Activated naive CD8-positive, alpha-beta T cell (primary cell): Measurements from ENCODE around the gene SPDYE2B.
"Not testable (repeated sequence)": the region's sequence is repeated elsewhere in the genome, so short reads cannot be mapped to it uniquely, and the experiment has no call there.

Experiments
- H3K27ac Mint-ChIP-seq: one replicate; pipeline ENCODE4 v1.8.0; 2021; ENCODE audit warnings: mixed read lengths
- H3K27me3 Mint-ChIP-seq: one replicate; pipeline ENCODE4 v1.8.0; 2021; ENCODE audit warnings: mixed read lengths
- H3K36me3 Mint-ChIP-seq: one replicate; pipeline ENCODE4 v1.8.0; 2021; ENCODE audit warnings: mixed read lengths
- H3K4me1 Mint-ChIP-seq: one replicate; pipeline ENCODE4 v1.8.0; 2021; ENCODE audit warnings: low read depth, mixed read lengths
- H3K4me3 Mint-ChIP-seq: one replicate; pipeline ENCODE4 v1.8.0; 2021; ENCODE audit warnings: mild to moderate bottlenecking, mixed read lengths
- H3K9me3 Mint-ChIP-seq: one replicate; pipeline ENCODE4 v1.8.0; 2021; ENCODE audit warnings: low read depth, mixed read lengths

The SPDYE2B gene

DNA sequence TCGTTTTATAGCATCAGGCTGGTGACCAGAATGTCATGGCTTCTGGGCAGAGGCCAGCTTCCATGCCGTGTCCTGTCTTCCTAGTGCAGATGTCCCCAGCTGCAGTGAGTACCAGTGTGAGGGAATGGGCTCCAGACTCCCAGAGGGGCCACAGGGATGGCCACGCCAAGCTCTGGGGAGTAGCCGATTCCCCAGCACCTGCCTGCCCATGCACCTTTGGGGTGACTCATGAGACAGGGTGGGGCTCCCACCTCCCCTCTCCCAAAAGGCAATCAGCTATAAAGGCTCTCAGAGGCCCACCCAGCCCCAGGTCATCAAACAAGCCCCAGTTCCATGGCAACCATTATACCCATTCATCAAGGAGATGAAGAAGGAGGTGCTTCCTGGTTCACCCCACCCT is at the start of gene SPDYE2B:
TSS of gene SPDYE2B (plus strand) at position 396 of the 400 bp plus-strand sequence. CDS start 2,030 bp downstream, outside the sequence.
- H3K9me3 Mint-ChIP-seq, H3K4me1 Mint-ChIP-seq, H3K27ac Mint-ChIP-seq, H3K36me3 Mint-ChIP-seq, H3K27me3 Mint-ChIP-seq, H3K4me3 Mint-ChIP-seq: not testable (repeated sequence)

DNA sequence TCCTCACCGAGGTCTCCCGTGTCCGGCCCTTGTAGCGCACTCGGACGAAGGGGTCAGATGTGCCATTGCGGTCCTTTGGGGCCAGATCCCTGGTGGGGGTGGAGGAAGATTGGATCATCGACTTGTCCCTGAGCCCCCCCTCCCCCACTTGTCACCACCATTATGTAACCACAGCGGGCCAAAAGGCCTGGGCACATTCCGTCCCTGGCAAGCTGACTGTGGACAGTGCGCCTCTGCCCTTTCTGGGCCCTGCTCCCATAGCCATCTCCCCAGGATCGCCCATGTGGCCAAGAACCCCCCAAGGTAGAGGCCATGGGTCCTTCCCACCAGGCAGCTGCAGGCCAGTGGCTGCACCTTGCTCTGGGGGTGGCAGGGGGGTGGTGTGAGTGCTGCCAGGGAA is 47.8 kb upstream of the SPDYE2B start:
- H3K9me3 Mint-ChIP-seq, H3K4me3 Mint-ChIP-seq, H3K27me3 Mint-ChIP-seq, H3K36me3 Mint-ChIP-seq, H3K27ac Mint-ChIP-seq, H3K4me1 Mint-ChIP-seq: not testable (repeated sequence)

DNA sequence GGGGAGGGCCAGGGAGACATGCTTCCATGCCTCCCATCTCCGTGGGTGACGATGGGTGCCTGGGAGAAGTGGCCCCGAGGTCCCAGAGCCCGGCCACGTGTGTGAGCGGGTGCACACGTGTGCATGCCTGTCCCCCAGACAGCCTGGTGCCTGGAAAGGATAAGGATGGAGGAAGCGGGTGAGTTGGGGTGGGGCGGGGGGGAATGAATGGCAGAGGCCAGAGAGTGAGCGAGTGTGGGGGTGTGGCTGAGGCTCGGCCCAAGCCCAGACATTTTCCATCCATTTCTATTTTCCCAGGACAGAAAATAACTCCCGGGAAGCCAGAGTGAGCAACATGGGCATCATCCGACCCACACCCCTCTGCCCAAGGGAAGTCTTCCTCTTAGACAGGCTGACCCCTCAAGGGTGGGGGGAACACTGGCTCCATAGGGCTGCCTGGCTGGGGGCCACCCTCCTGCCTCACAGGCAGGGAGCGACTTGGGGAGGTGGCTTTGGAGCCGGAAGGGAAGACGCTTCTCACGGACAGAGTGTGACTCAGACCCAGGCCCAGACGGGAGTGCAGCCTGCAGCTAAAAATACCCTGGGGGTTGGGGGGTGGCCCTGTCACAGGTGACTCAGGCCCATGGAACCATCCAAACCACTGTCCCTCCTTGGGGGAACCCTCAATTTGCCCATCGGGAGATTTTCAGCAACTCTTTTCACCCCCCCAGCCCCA is 45.5 kb upstream of the SPDYE2B start:
- H3K4me3 Mint-ChIP-seq, H3K36me3 Mint-ChIP-seq, H3K4me1 Mint-ChIP-seq, H3K27ac Mint-ChIP-seq, H3K27me3 Mint-ChIP-seq, H3K9me3 Mint-ChIP-seq: not testable (repeated sequence)

DNA sequence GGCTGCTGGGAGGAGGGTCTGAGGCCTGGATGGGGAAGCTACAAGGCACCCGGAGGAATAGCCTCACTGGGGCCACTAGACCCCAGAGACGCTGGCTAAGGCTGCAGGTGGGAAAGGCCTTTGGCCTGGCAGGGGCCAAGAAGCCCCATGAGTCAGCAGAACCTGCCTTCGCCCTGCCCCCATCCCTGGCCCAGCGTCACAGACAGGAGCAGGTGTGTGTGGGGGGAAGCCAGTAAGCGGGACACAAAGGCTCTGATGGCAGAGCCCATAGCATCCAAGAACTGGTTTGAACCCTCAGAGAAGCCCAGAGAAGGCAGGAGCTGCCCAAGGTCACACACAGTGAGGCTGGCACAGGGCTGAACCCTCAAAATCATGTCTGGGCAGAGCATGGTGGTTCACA is 43.3 kb upstream of the SPDYE2B start:
- not testable (repeated sequence) for H3K4me3 Mint-ChIP-seq, H3K9me3 Mint-ChIP-seq, H3K36me3 Mint-ChIP-seq, H3K27me3 Mint-ChIP-seq, H3K27ac Mint-ChIP-seq, H3K4me1 Mint-ChIP-seq

GRCh38 chr7:102609734-102610133 is 40.4 kb upstream of the SPDYE2B start:
- not testable (repeated sequence) for H3K4me3 Mint-ChIP-seq, H3K9me3 Mint-ChIP-seq, H3K36me3 Mint-ChIP-seq

GRCh38 chr7:102610441-102610840 is 39.7 kb upstream of the SPDYE2B start:
- H3K4me1 Mint-ChIP-seq, H3K27ac Mint-ChIP-seq, H3K4me3 Mint-ChIP-seq, H3K36me3 Mint-ChIP-seq, H3K9me3 Mint-ChIP-seq, H3K27me3 Mint-ChIP-seq: not testable (repeated sequence)

More at GRCh38 chr7:102609734-102610133, 40.4 kb upstream of the SPDYE2B start:
- H3K4me1 Mint-ChIP-seq, H3K27ac Mint-ChIP-seq, H3K27me3 Mint-ChIP-seq: not testable (repeated sequence)

- H3K4me3 Mint-ChIP-seq, H3K4me1 Mint-ChIP-seq, H3K27me3 Mint-ChIP-seq, H3K27ac Mint-ChIP-seq, H3K36me3 Mint-ChIP-seq, H3K9me3 Mint-ChIP-seq: not testable (repeated sequence)
Observed at GRCh38 chr7:102611013-102611674, 39.0 kb upstream of the SPDYE2B start.

DNA sequence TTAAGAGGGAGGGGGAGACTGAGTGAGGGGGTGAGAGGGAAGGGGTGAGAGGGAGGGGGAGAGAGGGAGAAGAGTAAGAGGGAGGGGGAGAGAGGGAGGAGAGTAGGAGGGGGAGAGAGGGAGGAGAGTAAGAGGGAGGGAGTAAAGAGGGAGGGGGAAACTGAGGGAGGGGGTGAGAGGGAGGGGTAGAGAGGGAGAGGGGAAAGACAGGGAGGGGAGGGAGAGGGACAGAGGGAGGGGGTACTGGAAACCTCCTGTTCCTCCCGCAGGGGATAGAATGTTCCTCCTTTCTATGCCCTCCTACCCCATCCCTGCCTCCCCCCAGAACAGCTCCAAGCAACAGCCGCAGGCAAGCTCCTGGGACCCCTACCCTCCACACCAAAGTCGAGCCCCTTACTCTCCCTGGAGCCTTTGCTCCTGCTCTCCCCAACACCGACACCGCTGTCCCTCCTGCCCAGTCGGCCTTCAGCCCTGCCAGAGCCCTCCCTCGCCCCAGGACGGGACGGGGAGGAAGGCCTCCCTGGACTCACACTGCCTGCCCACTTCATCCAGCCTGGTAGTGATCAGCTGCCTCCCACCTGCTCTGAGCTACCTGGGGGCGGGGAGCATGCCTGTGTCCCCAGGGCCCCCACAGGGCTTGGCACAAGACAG is 38.3 kb upstream of the SPDYE2B start:
- H3K9me3 Mint-ChIP-seq, H3K36me3 Mint-ChIP-seq, H3K27ac Mint-ChIP-seq, H3K4me1 Mint-ChIP-seq, H3K27me3 Mint-ChIP-seq, H3K4me3 Mint-ChIP-seq: not testable (repeated sequence)

DNA sequence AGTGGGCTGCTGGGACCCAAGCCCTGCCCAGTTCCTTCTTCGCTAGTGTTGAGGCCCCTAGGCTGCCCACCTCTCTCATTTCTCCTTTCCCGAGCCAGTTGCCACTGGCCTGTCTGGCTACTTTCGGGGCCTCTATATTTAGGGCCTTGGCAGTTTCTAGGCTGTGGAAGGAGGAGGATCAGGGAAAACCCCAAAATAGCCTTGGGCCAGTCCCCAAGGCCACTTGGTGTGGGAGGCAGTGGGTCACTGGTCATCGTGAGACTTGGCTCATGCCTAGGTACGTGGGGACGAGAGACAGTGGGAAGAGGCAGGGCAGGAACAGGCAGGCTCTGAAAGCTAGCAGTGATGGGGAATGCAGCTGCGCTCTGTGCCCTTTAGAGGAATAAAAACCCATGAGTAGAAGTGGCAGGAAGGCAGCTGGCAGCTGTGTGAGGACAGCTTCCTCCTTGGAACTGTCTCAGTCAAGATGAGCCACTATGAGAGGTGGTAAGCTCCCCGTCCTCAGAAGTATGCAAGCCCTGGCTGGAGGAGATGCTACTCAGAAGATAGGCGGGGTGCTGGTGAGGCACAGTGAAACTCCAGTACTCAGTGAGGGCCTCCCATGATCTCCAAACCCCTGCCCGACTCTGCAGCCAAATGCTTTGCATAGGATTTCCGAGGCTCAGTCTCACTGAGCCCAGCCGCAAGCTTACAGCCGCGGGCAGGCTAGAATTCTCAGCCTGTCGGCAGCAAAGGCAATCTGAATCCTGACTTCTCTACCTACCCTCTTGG is 36.4 kb upstream of the SPDYE2B start:
- H3K36me3 Mint-ChIP-seq: not testable (repeated sequence)

GRCh38 chr7:102614346-102614697 is 35.8 kb upstream of the SPDYE2B start:
- H3K4me3 Mint-ChIP-seq, H3K27ac Mint-ChIP-seq, H3K4me1 Mint-ChIP-seq, H3K36me3 Mint-ChIP-seq, H3K9me3 Mint-ChIP-seq, H3K27me3 Mint-ChIP-seq: not testable (repeated sequence)

More for the DNA sequence above, 36.4 kb upstream of the SPDYE2B start:
- not testable (repeated sequence) for H3K4me3 Mint-ChIP-seq, H3K27ac Mint-ChIP-seq, H3K9me3 Mint-ChIP-seq, H3K27me3 Mint-ChIP-seq, H3K4me1 Mint-ChIP-seq

GRCh38 chr7:102614873-102615272 is 35.2 kb upstream of the SPDYE2B start:
- not testable (repeated sequence) for H3K9me3 Mint-ChIP-seq, H3K4me1 Mint-ChIP-seq, H3K36me3 Mint-ChIP-seq, H3K27me3 Mint-ChIP-seq, H3K4me3 Mint-ChIP-seq, H3K27ac Mint-ChIP-seq

DNA sequence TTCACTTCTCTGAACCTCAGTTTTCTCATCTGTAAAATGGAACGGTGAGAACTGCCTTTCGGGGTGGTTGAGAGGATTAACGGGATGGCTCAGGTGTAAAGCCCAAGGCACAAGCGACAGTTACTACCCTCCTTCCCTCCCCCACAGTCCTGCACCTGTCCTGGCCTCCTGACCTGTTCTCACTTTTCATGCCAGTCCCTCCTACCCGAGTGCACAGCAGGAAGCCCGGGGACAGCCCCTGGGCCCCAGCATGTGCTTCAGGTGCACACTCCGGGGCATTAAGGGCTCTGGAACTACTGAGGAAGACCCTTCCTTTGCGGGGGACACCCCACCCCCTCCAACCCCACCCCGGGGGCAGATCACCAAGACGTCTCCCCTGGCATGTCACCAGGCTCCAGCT is 34.2 kb upstream of the SPDYE2B start:
- H3K9me3 Mint-ChIP-seq, H3K27ac Mint-ChIP-seq, H3K4me1 Mint-ChIP-seq, H3K4me3 Mint-ChIP-seq, H3K27me3 Mint-ChIP-seq, H3K36me3 Mint-ChIP-seq: not testable (repeated sequence)

GRCh38 chr7:102616507-102617125 is 33.5 kb upstream of the SPDYE2B start, which contains the start of gene RASA4:
RASA4 (minus strand) TSS chr7:102616756; CDS start chr7:102616689, 67 bp downstream.
- not testable (repeated sequence) for H3K27me3 Mint-ChIP-seq, H3K9me3 Mint-ChIP-seq, H3K36me3 Mint-ChIP-seq, H3K4me1 Mint-ChIP-seq, H3K27ac Mint-ChIP-seq
- peak within 1 kb of the TSS; percentile 42 for H3K4me3 Mint-ChIP-seq

DNA sequence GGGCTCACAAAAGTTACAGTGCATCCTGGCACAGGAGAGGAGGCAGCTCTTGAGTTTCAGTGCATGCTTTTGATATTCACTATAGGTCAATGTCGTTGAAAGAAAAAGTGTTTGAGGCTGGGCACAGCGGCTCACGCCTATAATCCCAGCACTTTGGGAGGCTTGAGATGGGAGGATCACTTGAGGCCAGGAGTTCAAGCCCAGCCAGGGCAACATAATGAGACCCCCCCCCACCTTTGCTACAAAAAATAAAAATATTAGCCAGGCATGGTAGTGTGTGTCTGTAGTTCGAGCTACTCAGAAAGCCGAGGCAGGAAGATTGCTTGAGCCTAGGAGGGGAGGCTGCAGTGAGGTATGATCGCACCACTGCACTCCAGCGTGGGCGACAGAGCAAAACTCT is 32.0 kb upstream of the SPDYE2B start:
- H3K27me3 Mint-ChIP-seq, H3K4me1 Mint-ChIP-seq, H3K36me3 Mint-ChIP-seq, H3K9me3 Mint-ChIP-seq, H3K4me3 Mint-ChIP-seq, H3K27ac Mint-ChIP-seq: not testable (repeated sequence)

- H3K36me3 Mint-ChIP-seq, H3K27ac Mint-ChIP-seq, H3K9me3 Mint-ChIP-seq, H3K4me3 Mint-ChIP-seq, H3K27me3 Mint-ChIP-seq, H3K4me1 Mint-ChIP-seq: not testable (repeated sequence)
Observed at GRCh38 chr7:102627271-102627904, 22.7 kb upstream of the SPDYE2B start.
